ENCODE results near the gene ZRANB2. TPM values are rescaled to one million over a fixed set of nuclear protein-coding genes. Genes with fewer than 3 reads are reported as not detected.
A peak's percentile ranks its signal among the peaks of the same experiment; 100 is the strongest.

Gene ZRANB2
- total and polyA plus RNA-seq, 9 of the 15 experiments (the other 6 are each of a cell fraction or from before 2014, with no cell fraction given), result 80.8 to 264 (median 157) TPM

GRCh38 chr1:71053758-71054157 lies 27.1 kb downstream of the ZRANB2 start:
- Histone ChIP-seq H3K4me2 (ENCODE audit: insufficient read depth, low read length) (no peak overlapping the region), H3K4me1 (replicated peaks in 1 of 2; ENCODE audit: control insufficient read depth in 2 of 2, insufficient read depth in 2 of 2, low read length in 2 of 2) (peaks cover 0 to 5% of the 10 kb centered on the region in 2 experiments; a peak in 1 of 5 replicates), H3K9ac (ENCODE audit: insufficient read depth in 1 of 2, low read depth in 2 of 2, low read length in 2 of 2) (no peak overlapping the region), H3K27ac (ENCODE audit: extremely low read depth, low read depth, low read length) (no peak overlapping the region), H3K36me3 (ENCODE audit: control insufficient read depth, insufficient read depth, low read length) (peaks cover 16% of the 10 kb centered on the region; the same call in 2 of the 3 replicates), H3K27me3 (ENCODE audit: control insufficient read depth in 2 of 2, insufficient read depth in 2 of 2, low read length in 2 of 2) (no peaks in the 10 kb centered on the region), H3K79me2 (ENCODE audit: control insufficient read depth, insufficient read depth, low read length) (no peaks in the 10 kb centered on the region), H2AFZ (ENCODE audit: low read depth, low read length) (no peak overlapping the region), H3K4me3 (no peak overlapping the region), H3K9me3 (replicated peaks; ENCODE audit: control insufficient read depth, insufficient read depth, low read depth, low read length) (no peaks in the 10 kb centered on the region), H3K9me1 (ENCODE audit: control insufficient read depth, insufficient read depth, low read length) (no peaks in the 10 kb centered on the region), H4K20me1 (replicated peaks; ENCODE audit: control insufficient read depth, insufficient read depth, low read length) (no peaks in the 10 kb centered on the region)
- POLR2A ChIA-PET, result interaction anchor here (1.4 to 1.7 kb wide), 2 partner anchors 8 to 11 kb away, joined by 4 to 5 read pairs; no protein-coding TSS in a partner anchor
- FAIRE-seq (no peak), ATAC-seq (peak; percentile 6; the same call in 1 of the 3 replicates), DNase-seq (ENCODE audit: extremely low read depth in 1 of 4, low spot score in 3 of 4) (no peak)
- no peak for TF ChIP-seq HDAC6 (IDR thresholded peaks at IDR 0.05; ENCODE audit: low read depth, low read length)
- no peak for TF ChIP-seq FOXA3 (CRISPR knock-in tag; conservative IDR thresholded peaks at IDR 0.05 in 1 of 2, IDR thresholded peaks at IDR 0.05 in 1 of 2)
- TF ChIP-seq FOXM1 (IDR thresholded peaks at IDR 0.05; ENCODE audit: low read depth), result no peak
- TF ChIP-seq FOXM1 (CRISPR knock-in tag; IDR thresholded peaks at IDR 0.05; ENCODE audit: low read depth), result no peak
- no peak for TF ChIP-seq ETV6 (IDR thresholded peaks at IDR 0.05; ENCODE audit: borderline replicate concordance in 1 of 2, low read depth in 2 of 2, low read length in 1 of 2)
- no peak for TF ChIP-seq ETV6 (CRISPR knock-in tag; IDR thresholded peaks at IDR 0.05; ENCODE audit: borderline replicate concordance)
- TF ChIP-seq FIP1L1 (IDR thresholded peaks at IDR 0.05; ENCODE audit: low read depth, low read length, poor library complexity, severe bottlenecking), result no peak
- no peak for TF ChIP-seq CC2D1A (IDR thresholded peaks at IDR 0.05)
- TF ChIP-seq TCFL5 (CRISPR knock-in tag; conservative IDR thresholded peaks at IDR 0.05), result no peak
- TF ChIP-seq RB1 (IDR thresholded peaks at IDR 0.05; ENCODE audit: low read depth), result no peak
- TF ChIP-seq SMARCB1 (IDR thresholded peaks at IDR 0.05; ENCODE audit: insufficient read length, low read depth), result no peak
- in situ Hi-C loops (cut with MboI) (loop anchor here (5.0 kb wide), 2 partner anchors 371 to 526 kb away; no protein-coding TSS in a partner anchor), intact Hi-C loops (cut with micrococcal nuclease) (no loop called here)
- CTCF ChIA-PET (ENCODE audit: low intra/inter-chr PET ratio), result no interaction called here
- BruUV-seq (replicated peaks), result no TSS peak
- 63% methylated on average over 6 of the region's 7 CpGs for WGBS (ENCODE audit: insufficient coverage, low coverage, missing lambda C conversion rate)

All from K562 (cell line).